HCT116 (cell line): ENCODE measurements around the gene SUDS3. TPM values are rescaled to one million over a fixed set of nuclear protein-coding genes. Genes with fewer than 3 reads are reported as not detected.

Source experiments
- ATAC-seq: fragments of 200-7000 bp; cut with Tn5 transposase; 2 replicates; pipeline ENCODE4 v1.9.1; 2020; ENCODE audit warnings: mild to moderate bottlenecking, moderate library complexity
- BruUV-seq: library from RNA; stranded (reverse); fragments of 400-500 nt; replicated peaks from 2 replicates; lab custom pipeline; 2021; lab: Mats Ljungman, UMichigan
- CTCF ChIA-PET: fragments of 300-600 bp; sonication (Branson Sonifier 250); formaldehyde crosslinking; loops from one replicate; lab custom pipeline; 2021; ENCODE audit warnings: antibody characterized with exemption; lab: Charles Lee
- POLR2A ChIA-PET: fragments of 300-600, 350-600 bp; sonication (Branson Sonifier 250); formaldehyde crosslinking; loops from one replicate; lab custom pipeline; 2021; ENCODE audit warnings: antibody characterized with exemption; lab: Charles Lee
- RAD21 ChIA-PET, 2 experiments: fragments of 300-600 bp; sonication (Branson Sonifier 250); formaldehyde crosslinking; loops; one replicate each; lab custom pipeline; 2023; ENCODE audit warnings: low total read pairs in 2 of 2; ENCODE audit not compliant: uncharacterized antibody in 2 of 2, unreplicated experiment in 2 of 2, low non-redundant PET in 1 of 2; lab: Charles Lee
- DNase-seq: peaks from one replicate; pipeline ENCODE4 v3.0.0-alpha.2; 2010; ENCODE audit warnings: low read depth, low spot score
- H2AFZ ChIP-seq: fragments of 200-600 bp; shearing (Covaris generic), sonication (generic); 2 replicates; pipeline ENCODE4 v1.6.1; 2017; ENCODE audit warnings: low read depth, mixed run types, mixed read lengths, antibody characterized with exemption, low read length; ENCODE audit not compliant: poor library complexity, severe bottlenecking
- H3K27ac ChIP-seq: 2 replicates; pipeline ENCODE4 v1.5.1; 2012; ENCODE audit warnings: low read depth, low read length
- H3K27me3 ChIP-seq: fragments of 200-600 bp; sonication (generic); 2 replicates; pipeline ENCODE4 v1.6.1; 2016; ENCODE audit warnings: mixed run types, low read length, mixed read lengths; ENCODE audit not compliant: insufficient read depth
- H3K36me3 ChIP-seq, 2 experiments: fragments of 200-500 bp in 1 of 2; fragments of 200-600 bp in 1 of 2; sonication (Bioruptor generic) in 1 of 2; sonication (generic) in 1 of 2; 2 replicates each; pipeline versions ENCODE4 v1.5.1 to v1.6.1; 2014 to 2016; ENCODE audit warnings: low read length in 2 of 2, inconsistent platforms in 1 of 2, mixed read lengths in 1 of 2, mixed run types in 1 of 2; ENCODE audit not compliant: insufficient read depth in 2 of 2, control insufficient read depth in 1 of 2
- H3K4me1 ChIP-seq, 2 experiments: fragments of 200-600 bp in 1 of 2; sonication (generic) in 1 of 2; 2 replicates each; pipeline versions ENCODE4 v1.5.1 to v1.6.1; 2012 to 2017; ENCODE audit warnings: low read length in 2 of 2, inconsistent platforms in 1 of 2, mild to moderate bottlenecking in 1 of 2, mixed read lengths in 1 of 2, mixed run types in 1 of 2, moderate library complexity in 1 of 2; ENCODE audit not compliant: insufficient read depth in 2 of 2, control insufficient read depth in 1 of 2
- H3K4me2 ChIP-seq: fragments of 200-600 bp; sonication (generic); 2 replicates; pipeline ENCODE4 v1.6.1; 2017; ENCODE audit warnings: mixed run types, low read length, mixed read lengths
- H3K4me3 ChIP-seq, 2 experiments: fragments of 200-600 bp in 1 of 2; sonication (generic) in 1 of 2; replicated peaks in 1 of 2; 2 replicates each; pipeline ENCODE4 v1.5.1; 2011 to 2016; ENCODE audit warnings: low read length in 2 of 2, control low read depth in 1 of 2, low read depth in 1 of 2, mild to moderate bottlenecking in 1 of 2, mixed read lengths in 1 of 2, mixed run types in 1 of 2
- H3K79me2 ChIP-seq: fragments of 200-600 bp; sonication (generic); 2 replicates; pipeline ENCODE4 v1.6.1; 2017; ENCODE audit warnings: mild to moderate bottlenecking, mixed run types, low read length, moderate library complexity, mixed read lengths; ENCODE audit not compliant: insufficient read depth
- H3K9ac ChIP-seq: fragments of 200-600 bp; sonication (generic); 2 replicates; pipeline ENCODE4 v1.6.1; 2016; ENCODE audit warnings: low read length, mixed read lengths
- H3K9me2 ChIP-seq: fragments of 200-600 bp; sonication (generic), shearing (Covaris generic); 2 replicates; pipeline ENCODE4 v1.6.1; 2017; ENCODE audit warnings: mixed run types, mild to moderate bottlenecking, moderate library complexity; ENCODE audit not compliant: insufficient read depth
- H3K9me3 ChIP-seq, 2 experiments: fragments of 200-500 bp in 1 of 2; fragments of 200-600 bp in 1 of 2; sonication (Bioruptor generic) in 1 of 2; sonication (generic) in 1 of 2; 2 replicates each; pipeline ENCODE4 v1.6.1; 2014 to 2017; ENCODE audit warnings: low read length in 2 of 2, mixed read lengths in 2 of 2, inconsistent platforms in 1 of 2, low read depth in 1 of 2, mild to moderate bottlenecking in 1 of 2, mixed run types in 1 of 2, moderate library complexity in 1 of 2; ENCODE audit not compliant: control insufficient read depth in 1 of 2, insufficient read depth in 1 of 2
- H4K20me1 ChIP-seq: fragments of 200-600 bp; sonication (generic), shearing (Covaris generic); 2 replicates; pipeline ENCODE4 v1.6.1; 2017; ENCODE audit warnings: mixed run types, mild to moderate bottlenecking, moderate library complexity; ENCODE audit not compliant: insufficient read depth
- CBX3 ChIP-seq: IDR thresholded peaks from 2 replicates; pipeline ENCODE4 v1.6.1; 2012; ENCODE audit warnings: low read depth
- EZH2phosphoT487 ChIP-seq: fragments of 200-600 bp; IDR thresholded peaks from 2 replicates; pipeline ENCODE4 v1.6.1; 2018; ENCODE audit warnings: antibody characterized with exemption, borderline replicate concordance
- FOSL1 ChIP-seq: IDR thresholded peaks from 2 replicates; pipeline ENCODE4 v1.6.1; 2012; ENCODE audit warnings: low read depth
- intact Hi-C: fragments of 100-400 bp; cut with micrococcal nuclease; formaldehyde crosslinking; loops from 2 replicates; pipeline ENCODE4 v1.10.0; 2022
- total RNA-seq: library from RNA; stranded (reverse); gene quantifications from one replicate; pipeline ENCODE4 v1.2.1, GENCODE V29; 2021; ENCODE audit not compliant: unreplicated experiment
- TF ChIP-seq, protein P1 (sequence below): IDR thresholded peaks from 2 replicates; pipeline ENCODE4 v1.6.1; 2012; ENCODE audit warnings: low read depth
- TF ChIP-seq, protein P2 (sequence below): IDR thresholded peaks from 2 replicates; pipeline ENCODE4 v1.6.1; 2012
- TF ChIP-seq, protein P3 (sequence below): IDR thresholded peaks from 2 replicates; pipeline ENCODE4 v1.6.1; 2011; ENCODE audit warnings: mild to moderate bottlenecking, low read length, moderate library complexity; ENCODE audit not compliant: insufficient replicate concordance; ENCODE audit errors: extremely low read depth
- TF ChIP-seq, protein P4 (sequence below): IDR thresholded peaks from 2 replicates; pipeline ENCODE4 v1.6.1; 2012

The SUDS3 gene
- total RNA-seq, 1 experiment from 2014 or later = 32.3 TPM

DNA sequence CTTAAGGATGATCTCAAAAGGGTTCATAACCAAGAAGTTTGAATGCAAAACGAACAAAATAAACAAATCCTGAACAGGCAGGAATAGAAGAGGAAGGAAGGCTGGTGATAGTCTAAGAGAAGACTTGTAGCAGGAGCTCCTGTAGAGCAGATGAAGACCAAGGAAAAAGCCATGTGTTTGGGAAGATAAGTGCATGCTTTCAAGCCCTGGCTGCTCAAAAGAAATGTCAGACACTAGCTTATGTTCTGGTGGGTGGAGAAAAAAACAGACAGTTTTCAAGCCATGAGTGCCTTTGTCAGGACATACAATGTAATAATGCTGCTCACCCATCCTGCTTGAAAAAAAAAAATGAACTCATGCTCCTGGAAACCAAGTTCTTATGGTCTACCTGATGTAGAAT lies 31.0 kb upstream of the SUDS3 start (continued):
- TF ChIP-seq, protein P1, sequence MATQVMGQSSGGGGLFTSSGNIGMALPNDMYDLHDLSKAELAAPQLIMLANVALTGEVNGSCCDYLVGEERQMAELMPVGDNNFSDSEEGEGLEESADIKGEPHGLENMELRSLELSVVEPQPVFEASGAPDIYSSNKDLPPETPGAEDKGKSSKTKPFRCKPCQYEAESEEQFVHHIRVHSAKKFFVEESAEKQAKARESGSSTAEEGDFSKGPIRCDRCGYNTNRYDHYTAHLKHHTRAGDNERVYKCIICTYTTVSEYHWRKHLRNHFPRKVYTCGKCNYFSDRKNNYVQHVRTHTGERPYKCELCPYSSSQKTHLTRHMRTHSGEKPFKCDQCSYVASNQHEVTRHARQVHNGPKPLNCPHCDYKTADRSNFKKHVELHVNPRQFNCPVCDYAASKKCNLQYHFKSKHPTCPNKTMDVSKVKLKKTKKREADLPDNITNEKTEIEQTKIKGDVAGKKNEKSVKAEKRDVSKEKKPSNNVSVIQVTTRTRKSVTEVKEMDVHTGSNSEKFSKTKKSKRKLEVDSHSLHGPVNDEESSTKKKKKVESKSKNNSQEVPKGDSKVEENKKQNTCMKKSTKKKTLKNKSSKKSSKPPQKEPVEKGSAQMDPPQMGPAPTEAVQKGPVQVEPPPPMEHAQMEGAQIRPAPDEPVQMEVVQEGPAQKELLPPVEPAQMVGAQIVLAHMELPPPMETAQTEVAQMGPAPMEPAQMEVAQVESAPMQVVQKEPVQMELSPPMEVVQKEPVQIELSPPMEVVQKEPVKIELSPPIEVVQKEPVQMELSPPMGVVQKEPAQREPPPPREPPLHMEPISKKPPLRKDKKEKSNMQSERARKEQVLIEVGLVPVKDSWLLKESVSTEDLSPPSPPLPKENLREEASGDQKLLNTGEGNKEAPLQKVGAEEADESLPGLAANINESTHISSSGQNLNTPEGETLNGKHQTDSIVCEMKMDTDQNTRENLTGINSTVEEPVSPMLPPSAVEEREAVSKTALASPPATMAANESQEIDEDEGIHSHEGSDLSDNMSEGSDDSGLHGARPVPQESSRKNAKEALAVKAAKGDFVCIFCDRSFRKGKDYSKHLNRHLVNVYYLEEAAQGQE = no peak
- TF ChIP-seq FOSL1 = no peak
- TF ChIP-seq, all 23 proteins: peak for 0

DNA sequence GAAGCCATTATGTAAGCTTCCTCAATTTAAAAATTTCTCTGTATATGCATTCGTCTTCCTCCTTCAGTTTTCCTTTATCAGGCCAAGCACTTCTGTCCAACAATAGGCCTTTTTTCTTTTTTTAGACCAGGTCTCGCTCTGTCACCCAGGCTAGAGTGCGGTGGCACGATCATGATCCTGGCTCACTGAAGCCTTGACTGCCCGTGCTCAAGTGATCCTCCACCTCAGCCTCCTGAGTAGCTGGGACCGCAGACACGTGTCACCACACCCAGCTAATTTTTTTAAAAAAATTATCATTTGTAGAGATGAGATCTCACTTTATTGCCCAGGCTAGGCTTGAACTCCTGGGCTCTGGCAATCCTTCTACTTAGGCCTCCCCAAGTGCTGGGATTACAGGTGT lies 29.5 kb upstream of the SUDS3 start:
- CTCF ChIA-PET = interaction anchor here (1.0 to 1.2 kb wide), 2 partner anchors 10 to 29 kb away, joined by 3 to 4 read pairs; partner anchors contain the start of gene SUDS3
- Histone ChIP-seq H3K4me1 (no peaks in the 10 kb centered on the region), H3K4me3 (no peak overlapping the region), H2AFZ (no peak overlapping the region), H3K36me3 (no peaks in the 10 kb centered on the region), H3K4me2 (no peak overlapping the region), H3K9ac (no peak overlapping the region), H3K27me3 (no peaks in the 10 kb centered on the region), H3K9me2 (no peaks in the 10 kb centered on the region), H4K20me1 (no peaks in the 10 kb centered on the region), H3K79me2 (no peaks in the 10 kb centered on the region), H3K9me3 (no peaks in the 10 kb centered on the region), H3K27ac (no peak overlapping the region)
- ATAC-seq (no peak), DNase-seq (no peak)
- no TSS peak for BruUV-seq
- POLR2A ChIA-PET = interaction anchor here (0.8 kb wide), 1 partner anchor 9 kb away, joined by 3 read pairs; no protein-coding TSS in a partner anchor
- RAD21 ChIA-PET = no interaction called here
- intact Hi-C loops = no loop called here
- TF ChIP-seq, protein P2, sequence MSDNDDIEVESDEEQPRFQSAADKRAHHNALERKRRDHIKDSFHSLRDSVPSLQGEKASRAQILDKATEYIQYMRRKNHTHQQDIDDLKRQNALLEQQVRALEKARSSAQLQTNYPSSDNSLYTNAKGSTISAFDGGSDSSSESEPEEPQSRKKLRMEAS = no peak
- TF ChIP-seq, protein P3, sequence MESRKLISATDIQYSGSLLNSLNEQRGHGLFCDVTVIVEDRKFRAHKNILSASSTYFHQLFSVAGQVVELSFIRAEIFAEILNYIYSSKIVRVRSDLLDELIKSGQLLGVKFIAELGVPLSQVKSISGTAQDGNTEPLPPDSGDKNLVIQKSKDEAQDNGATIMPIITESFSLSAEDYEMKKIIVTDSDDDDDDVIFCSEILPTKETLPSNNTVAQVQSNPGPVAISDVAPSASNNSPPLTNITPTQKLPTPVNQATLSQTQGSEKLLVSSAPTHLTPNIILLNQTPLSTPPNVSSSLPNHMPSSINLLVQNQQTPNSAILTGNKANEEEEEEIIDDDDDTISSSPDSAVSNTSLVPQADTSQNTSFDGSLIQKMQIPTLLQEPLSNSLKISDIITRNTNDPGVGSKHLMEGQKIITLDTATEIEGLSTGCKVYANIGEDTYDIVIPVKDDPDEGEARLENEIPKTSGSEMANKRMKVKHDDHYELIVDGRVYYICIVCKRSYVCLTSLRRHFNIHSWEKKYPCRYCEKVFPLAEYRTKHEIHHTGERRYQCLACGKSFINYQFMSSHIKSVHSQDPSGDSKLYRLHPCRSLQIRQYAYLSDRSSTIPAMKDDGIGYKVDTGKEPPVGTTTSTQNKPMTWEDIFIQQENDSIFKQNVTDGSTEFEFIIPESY = no peak
- TF ChIP-seq CBX3 (no peak), EZH2phosphoT487 (no peak)
- TF ChIP-seq, protein P4, sequence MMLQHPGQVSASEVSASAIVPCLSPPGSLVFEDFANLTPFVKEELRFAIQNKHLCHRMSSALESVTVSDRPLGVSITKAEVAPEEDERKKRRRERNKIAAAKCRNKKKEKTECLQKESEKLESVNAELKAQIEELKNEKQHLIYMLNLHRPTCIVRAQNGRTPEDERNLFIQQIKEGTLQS = no peak
